NT2/D1 (cell line): Measurements from ENCODE around the gene USP49.

Experiments
- DNase-seq: peaks from one replicate; pipeline ENCODE4 v3.0.0-alpha.2; 2011; ENCODE audit warnings: low read depth, low spot score
- H3K27me3 ChIP-seq: 2 replicates; pipeline ENCODE4 v1.6.0; 2011; ENCODE audit warnings: mild to moderate bottlenecking; ENCODE audit not compliant: insufficient read length, insufficient read depth
- H3K36me3 ChIP-seq: 2 replicates; pipeline ENCODE4 v1.6.1; 2011; ENCODE audit warnings: mild to moderate bottlenecking, low read length, mixed read lengths; ENCODE audit not compliant: insufficient read depth, insufficient read length
- H3K4me1 ChIP-seq: 2 replicates; pipeline ENCODE4 v1.5.1; 2011; ENCODE audit not compliant: insufficient read depth, insufficient read length
- H3K4me3 ChIP-seq: 2 replicates; pipeline ENCODE4 v1.5.1; 2011; ENCODE audit warnings: low read depth; ENCODE audit not compliant: insufficient read length
- H3K9ac ChIP-seq: 2 replicates; pipeline ENCODE4 v1.6.0; 2011; ENCODE audit warnings: low read depth; ENCODE audit not compliant: insufficient read length
- H3K9me3 ChIP-seq: 2 replicates; pipeline ENCODE4 v1.5.1; 2011; ENCODE audit warnings: mild to moderate bottlenecking, low read length; ENCODE audit not compliant: insufficient read depth
- SUZ12 ChIP-seq: IDR thresholded peaks from 2 replicates; pipeline ENCODE4 v1.6.1; 2011; ENCODE audit not compliant: insufficient read length, insufficient read depth; ENCODE audit errors: extremely low read depth
- YY1 ChIP-seq: IDR thresholded peaks from 2 replicates; pipeline ENCODE4 v1.6.1; 2011; ENCODE audit not compliant: insufficient read length, insufficient read depth
- ZNF274 ChIP-seq: IDR thresholded peaks from 2 replicates; pipeline ENCODE4 v1.6.1; 2011; ENCODE audit warnings: mild to moderate bottlenecking, low read depth, low read length

Gene USP49

DNA sequence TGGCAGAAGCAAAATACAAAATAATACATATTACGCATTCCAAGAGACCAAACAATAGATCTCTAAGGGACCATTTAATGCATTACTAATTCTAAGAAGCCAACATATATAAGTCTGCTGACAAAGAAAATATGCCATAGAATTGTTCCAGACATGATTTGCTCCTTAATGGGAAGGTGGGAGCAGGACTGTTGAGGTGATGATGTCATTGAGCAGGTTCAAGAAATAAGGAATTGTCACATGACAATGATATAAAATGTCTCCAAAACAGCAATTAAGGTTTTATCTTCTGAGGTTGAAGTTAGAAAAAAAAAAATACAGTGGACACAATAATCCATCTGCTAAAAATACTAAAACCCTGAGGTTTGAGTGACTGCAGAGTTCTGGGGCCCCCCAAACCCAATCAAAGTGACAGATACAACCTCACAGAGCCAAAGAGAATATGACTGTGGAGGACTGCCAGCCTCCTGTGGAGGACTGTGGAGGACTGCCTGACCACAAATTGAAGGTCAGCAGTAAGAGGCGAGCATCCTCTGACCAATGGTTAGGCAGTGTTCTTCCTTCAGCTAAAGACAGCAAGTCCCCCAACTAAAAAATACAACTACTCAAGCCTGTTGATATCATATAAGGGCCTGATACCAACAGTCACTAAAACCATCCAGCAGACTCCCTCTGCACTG, 68.7 kb downstream of the USP49 start:
- Histone ChIP-seq H3K4me3 (no peak overlapping the region), H3K27me3 (no peaks in the 10 kb centered on the region), H3K36me3 (no peaks in the 10 kb centered on the region), H3K9me3 (no peaks in the 10 kb centered on the region), H3K4me1 (no peaks in the 10 kb centered on the region), H3K9ac (no peak overlapping the region)
- no peak for TF ChIP-seq SUZ12
- no peak for TF ChIP-seq ZNF274
- no peak for TF ChIP-seq YY1
- DNase-seq: no peak

GRCh38 chr6:41824571-41825569, 70.3 kb downstream of the USP49 start:
- no peak overlapping the region for H3K4me3 ChIP-seq
- TF ChIP-seq SUZ12 (no peak), YY1 (no peak), ZNF274 (no peak)
- no peaks in the 10 kb centered on the region for H3K36me3 ChIP-seq
- DNase-seq: no peak
- H3K9me3 ChIP-seq: no peaks in the 10 kb centered on the region
- H3K9ac ChIP-seq: no peak overlapping the region
- H3K4me1 ChIP-seq: no peaks in the 10 kb centered on the region
- no peaks in the 10 kb centered on the region for H3K27me3 ChIP-seq

DNA sequence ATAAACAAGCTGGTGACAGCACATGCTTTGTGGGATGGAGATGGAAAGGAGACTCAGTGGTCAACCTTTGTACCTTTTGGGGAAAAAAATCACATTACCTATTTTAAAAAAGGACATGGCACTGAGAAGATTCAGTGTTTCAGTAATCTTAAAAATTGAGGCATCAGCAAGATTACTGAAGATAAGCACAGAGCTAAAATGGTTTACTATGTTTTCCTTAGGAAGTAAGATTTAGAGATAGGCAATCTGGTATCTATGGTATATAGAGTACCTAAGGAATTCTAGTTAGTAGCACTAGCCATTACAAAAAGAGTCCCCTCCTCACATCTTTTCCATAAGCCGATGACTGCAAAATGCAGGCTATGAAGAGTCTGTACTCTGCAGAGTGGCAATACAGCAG, 72.0 kb downstream of the USP49 start:
- Histone ChIP-seq H3K4me1 (no peaks in the 10 kb centered on the region), H3K36me3 (no peaks in the 10 kb centered on the region), H3K9ac (no peak overlapping the region), H3K9me3 (no peaks in the 10 kb centered on the region), H3K27me3 (no peaks in the 10 kb centered on the region), H3K4me3 (no peak overlapping the region)
- DNase-seq: no peak
- TF ChIP-seq YY1: no peak
- TF ChIP-seq ZNF274: no peak
- no peak for TF ChIP-seq SUZ12

DNA sequence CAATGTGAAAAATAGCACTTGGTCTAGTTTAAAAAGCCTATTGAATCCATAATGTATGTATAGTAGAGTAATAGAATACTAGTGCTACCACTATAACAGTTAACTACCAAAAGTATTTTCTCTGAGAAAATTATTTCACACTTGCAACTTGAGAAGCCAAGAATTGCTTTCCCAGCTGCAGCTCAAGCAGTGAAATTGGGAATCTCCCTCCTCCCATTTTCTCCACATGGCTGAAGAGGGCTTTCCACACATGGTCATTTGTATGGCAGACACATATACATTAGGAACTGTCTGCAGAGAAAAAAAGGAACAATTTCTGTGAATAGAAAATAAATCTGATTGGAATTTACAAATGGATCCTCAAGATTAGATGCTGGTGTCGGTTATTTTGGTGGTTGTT, 73.2 kb downstream of the USP49 start:
- TF ChIP-seq YY1: no peak
- TF ChIP-seq SUZ12: no peak
- TF ChIP-seq ZNF274: no peak
- DNase-seq: no peak
- Histone ChIP-seq H3K4me3 (no peak overlapping the region), H3K27me3 (no peaks in the 10 kb centered on the region), H3K4me1 (no peaks in the 10 kb centered on the region), H3K9me3 (no peaks in the 10 kb centered on the region), H3K36me3 (no peaks in the 10 kb centered on the region), H3K9ac (no peak overlapping the region)

DNA sequence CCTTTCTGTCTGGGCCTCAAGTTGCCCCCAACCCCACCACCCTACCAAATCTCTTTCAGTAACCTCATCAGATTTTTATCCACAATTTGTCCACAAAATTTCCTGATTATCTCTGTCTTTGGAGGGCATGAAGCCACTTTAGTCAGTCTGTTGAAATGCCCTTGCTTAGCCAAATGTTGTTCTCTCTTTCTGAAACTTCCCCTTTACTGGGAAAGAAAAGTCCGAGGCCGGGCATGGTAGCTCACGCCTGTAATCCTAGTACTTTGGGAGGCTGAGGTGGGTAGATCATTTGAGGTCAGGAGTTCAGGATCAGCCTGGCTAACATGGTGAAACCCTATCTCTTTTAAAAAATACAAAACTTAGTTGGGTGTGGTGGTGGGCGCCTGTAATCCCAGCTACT, 73.9 kb downstream of the USP49 start:
- no peak overlapping the region for H3K4me3 ChIP-seq
- H3K27me3 ChIP-seq: no peaks in the 10 kb centered on the region
- H3K4me1 ChIP-seq: no peaks in the 10 kb centered on the region
- H3K9ac ChIP-seq: no peak overlapping the region
- no peaks in the 10 kb centered on the region for H3K36me3 ChIP-seq
- no peaks in the 10 kb centered on the region for H3K9me3 ChIP-seq
- DNase-seq: no peak
- TF ChIP-seq YY1: no peak
- TF ChIP-seq SUZ12: no peak
- TF ChIP-seq ZNF274: no peak

DNA sequence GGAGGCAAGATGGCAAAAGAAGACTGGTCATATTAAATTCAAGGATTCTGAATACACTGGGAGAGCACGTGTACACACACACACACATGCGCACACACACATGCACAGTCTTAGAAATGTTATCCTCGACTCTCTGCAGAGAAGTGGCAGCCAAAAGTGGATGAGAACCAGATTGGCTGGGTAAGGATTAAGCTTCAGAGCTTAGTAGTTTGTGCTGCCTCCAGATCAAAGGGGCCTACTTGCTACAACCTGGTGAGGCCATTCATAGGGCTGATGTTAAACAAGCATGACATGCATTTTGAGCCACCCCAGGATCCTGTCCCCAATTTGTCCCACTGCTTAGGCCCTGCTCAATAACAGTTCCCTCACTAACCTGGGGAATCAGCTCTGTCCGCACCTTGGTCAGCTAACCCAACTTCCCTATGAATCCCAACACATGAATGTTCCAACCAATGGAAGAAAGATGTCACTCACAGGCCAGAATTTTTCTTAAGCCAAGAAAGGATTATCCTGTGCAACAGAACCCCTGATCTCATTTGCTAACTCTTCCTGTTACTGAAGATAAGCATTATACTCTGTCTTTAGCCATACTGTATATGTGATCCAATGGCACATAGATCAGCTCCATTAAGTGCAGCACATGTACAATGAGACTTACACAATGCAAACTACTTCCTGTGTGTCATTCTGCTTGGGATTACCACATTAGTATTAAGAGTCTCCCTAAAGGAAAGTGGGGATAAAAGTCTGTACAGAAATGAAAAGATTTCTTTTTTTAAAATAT, 76.7 kb downstream of the USP49 start:
- no peaks in the 10 kb centered on the region for H3K27me3 ChIP-seq
- no peak for DNase-seq
- no peaks in the 10 kb centered on the region for H3K36me3 ChIP-seq
- H3K9me3 ChIP-seq: no peaks in the 10 kb centered on the region
- H3K9ac ChIP-seq: no peak overlapping the region
- H3K4me1 ChIP-seq: no peaks in the 10 kb centered on the region
- no peak overlapping the region for H3K4me3 ChIP-seq
- no peak for TF ChIP-seq YY1
- TF ChIP-seq SUZ12: no peak
- TF ChIP-seq ZNF274: no peak

GRCh38 chr6:41815587-41815986, 79.6 kb downstream of the USP49 start:
- DNase-seq: no peak
- H3K4me1 ChIP-seq: no peaks in the 10 kb centered on the region
- no peak overlapping the region for H3K4me3 ChIP-seq
- H3K27me3 ChIP-seq: no peaks in the 10 kb centered on the region
- TF ChIP-seq ZNF274: no peak
- TF ChIP-seq YY1: no peak
- no peak for TF ChIP-seq SUZ12
- H3K36me3 ChIP-seq: no peaks in the 10 kb centered on the region
- no peak overlapping the region for H3K9ac ChIP-seq
- H3K9me3 ChIP-seq: no peaks in the 10 kb centered on the region
